Measurements from ENCODE around the gene MAPK7.

The MAPK7 gene

DNA sequence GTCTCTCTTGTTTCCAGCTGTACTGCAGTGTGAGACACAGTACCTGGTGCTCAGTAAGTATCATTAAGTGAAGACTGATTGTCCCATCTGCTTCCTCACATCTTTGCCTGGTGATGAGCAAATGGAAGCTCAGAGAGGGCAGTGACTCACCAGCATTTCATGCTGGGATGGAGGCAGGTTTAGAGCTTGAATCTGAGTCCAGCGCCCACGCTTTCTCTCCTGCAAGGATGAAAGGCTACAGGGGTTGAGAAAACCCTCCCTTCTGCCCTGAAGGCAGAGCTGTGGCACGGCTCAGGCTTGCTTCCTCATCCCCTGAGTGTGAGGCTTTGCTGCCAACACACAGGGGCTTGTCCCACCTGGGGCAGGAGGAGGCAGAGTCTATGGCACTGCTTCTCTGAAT, 31.2 kb downstream of the MAPK7 start:
- no peak for DNase-seq (ENCODE audit: extremely low read depth, insufficient read length)
- Histone ChIP-seq H3K27me3 (replicated peaks; ENCODE audit: control insufficient read depth, insufficient read depth, low read length) (peaks cover 3% of the 10 kb centered on the region; the same call in 1 of the 2 replicates), H3K4me3 (replicated peaks; ENCODE audit: low read depth, low read length) (no peak overlapping the region), H3K36me3 (ENCODE audit: control insufficient read depth, insufficient read depth, low read length) (no peaks in the 10 kb centered on the region)
- TF ChIP-seq, protein P1, sequence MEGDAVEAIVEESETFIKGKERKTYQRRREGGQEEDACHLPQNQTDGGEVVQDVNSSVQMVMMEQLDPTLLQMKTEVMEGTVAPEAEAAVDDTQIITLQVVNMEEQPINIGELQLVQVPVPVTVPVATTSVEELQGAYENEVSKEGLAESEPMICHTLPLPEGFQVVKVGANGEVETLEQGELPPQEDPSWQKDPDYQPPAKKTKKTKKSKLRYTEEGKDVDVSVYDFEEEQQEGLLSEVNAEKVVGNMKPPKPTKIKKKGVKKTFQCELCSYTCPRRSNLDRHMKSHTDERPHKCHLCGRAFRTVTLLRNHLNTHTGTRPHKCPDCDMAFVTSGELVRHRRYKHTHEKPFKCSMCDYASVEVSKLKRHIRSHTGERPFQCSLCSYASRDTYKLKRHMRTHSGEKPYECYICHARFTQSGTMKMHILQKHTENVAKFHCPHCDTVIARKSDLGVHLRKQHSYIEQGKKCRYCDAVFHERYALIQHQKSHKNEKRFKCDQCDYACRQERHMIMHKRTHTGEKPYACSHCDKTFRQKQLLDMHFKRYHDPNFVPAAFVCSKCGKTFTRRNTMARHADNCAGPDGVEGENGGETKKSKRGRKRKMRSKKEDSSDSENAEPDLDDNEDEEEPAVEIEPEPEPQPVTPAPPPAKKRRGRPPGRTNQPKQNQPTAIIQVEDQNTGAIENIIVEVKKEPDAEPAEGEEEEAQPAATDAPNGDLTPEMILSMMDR (IDR thresholded peaks at IDR 0.05; ENCODE audit: insufficient read depth, low read length, poor library complexity, severe bottlenecking) = no peak

DNA sequence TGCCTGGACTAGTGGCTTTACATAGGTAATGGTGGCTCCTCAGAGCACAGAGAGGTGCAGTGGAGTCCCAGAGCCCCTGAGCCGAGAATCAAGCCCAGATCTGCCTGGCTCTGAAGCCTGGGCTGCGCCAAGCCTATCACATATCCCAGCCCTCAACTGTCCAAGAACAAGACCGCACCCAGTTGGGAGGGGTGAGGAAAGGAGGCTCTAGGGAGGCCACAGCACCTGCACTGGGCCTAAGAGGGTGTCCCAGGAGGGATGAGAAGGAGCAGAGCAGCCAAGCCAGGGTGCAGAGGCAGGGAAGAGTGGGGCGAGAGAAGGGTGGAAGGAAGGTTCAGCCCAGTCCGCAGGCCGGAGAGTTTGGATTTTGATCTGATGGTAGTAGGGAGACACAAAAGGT, 31.8 kb downstream of the MAPK7 start:
- Histone ChIP-seq H3K4me3 (replicated peaks; ENCODE audit: low read depth, low read length) (no peak overlapping the region), H3K27me3 (replicated peaks; ENCODE audit: control insufficient read depth, insufficient read depth, low read length) (peaks cover 3% of the 10 kb centered on the region; the same call in 1 of the 2 replicates), H3K36me3 (ENCODE audit: control insufficient read depth, insufficient read depth, low read length) (no peaks in the 10 kb centered on the region)
- DNase-seq (ENCODE audit: extremely low read depth, insufficient read length) = no peak
- TF ChIP-seq, protein P1 (IDR thresholded peaks at IDR 0.05; ENCODE audit: insufficient read depth, low read length, poor library complexity, severe bottlenecking) = no peak

DNA sequence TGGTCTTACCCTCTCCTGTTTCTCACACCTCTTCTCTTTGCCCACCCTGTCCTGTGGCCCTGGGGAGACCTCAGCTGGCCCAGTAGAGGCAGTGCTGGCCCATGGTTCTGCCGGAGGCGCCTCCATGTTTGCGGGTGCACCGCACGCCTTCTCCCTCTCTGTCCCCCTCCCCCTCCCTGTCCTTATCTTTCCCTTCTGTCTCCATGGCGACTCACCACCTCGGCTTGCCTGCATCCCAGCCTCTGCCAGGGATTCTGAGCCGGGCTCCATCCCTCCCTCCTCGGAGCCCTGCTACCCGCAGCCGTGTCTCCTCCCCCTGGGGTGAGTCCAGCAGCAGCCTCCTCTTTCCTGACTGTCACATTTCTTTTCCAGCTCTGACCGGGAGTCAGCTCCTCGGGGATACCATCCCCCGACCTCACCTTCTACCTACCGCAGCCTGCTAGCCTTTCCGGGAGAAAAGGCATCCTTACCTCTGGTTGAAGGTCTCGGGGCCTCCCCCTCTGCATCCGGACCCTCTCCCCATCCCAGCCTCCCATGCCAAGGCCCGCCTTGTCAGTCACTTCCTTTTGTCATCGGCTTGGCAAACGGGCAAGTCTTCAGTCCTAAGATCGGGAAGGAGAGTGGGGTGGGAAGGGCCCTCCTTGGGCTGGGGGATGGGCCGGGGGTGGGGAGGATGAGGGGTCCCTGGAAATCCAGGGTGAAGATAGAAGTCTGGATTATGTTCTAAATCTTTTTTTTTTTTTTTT, 32.8 kb downstream of the MAPK7 start, which contains the start of gene RNF112:
TSS of gene RNF112 (plus strand) at position 358 of the 746 bp plus-strand sequence. CDS start at position 535, 177 bp downstream.
- TF ChIP-seq, protein P1 (IDR thresholded peaks at IDR 0.05; ENCODE audit: insufficient read depth, low read length, poor library complexity, severe bottlenecking) = no peak
- DNase-seq (ENCODE audit: extremely low read depth, insufficient read length) = no peak
- Histone ChIP-seq H3K36me3 (ENCODE audit: control insufficient read depth, insufficient read depth, low read length) (no peaks in the 10 kb centered on the region), H3K27me3 (replicated peaks; ENCODE audit: control insufficient read depth, insufficient read depth, low read length) (peaks cover 3% of the 10 kb centered on the region; the same call in 1 of the 2 replicates), H3K4me3 (replicated peaks; ENCODE audit: low read depth, low read length) (no peak within 1 kb of the TSS)

DNA sequence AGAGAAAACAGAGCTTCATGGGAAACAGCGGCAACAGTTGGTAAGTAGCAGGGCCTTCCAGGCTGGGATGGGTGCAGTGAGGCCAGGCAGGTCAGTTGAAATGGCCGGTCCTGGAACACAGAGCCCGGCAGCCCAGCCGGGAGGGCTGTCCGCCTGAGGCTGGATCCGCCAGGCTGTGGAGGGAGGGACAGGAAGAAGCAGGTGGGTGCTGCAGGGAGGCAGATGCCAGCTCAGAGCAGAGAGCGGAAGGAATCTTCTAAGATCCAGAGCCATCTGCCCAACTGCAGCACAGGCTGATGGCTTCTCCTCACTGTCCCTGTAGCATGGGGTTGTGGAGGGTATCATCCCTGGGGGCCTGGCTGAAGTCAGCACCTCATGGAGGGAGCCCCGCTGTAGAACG, 33.3 kb downstream of the MAPK7 start:
- peaks cover 3% of the 10 kb centered on the region; the same call in 1 of the 2 replicates for H3K27me3 ChIP-seq (replicated peaks; ENCODE audit: control insufficient read depth, insufficient read depth, low read length)
- TF ChIP-seq, protein P1 (IDR thresholded peaks at IDR 0.05; ENCODE audit: insufficient read depth, low read length, poor library complexity, severe bottlenecking) = no peak
- H3K4me3 ChIP-seq (replicated peaks; ENCODE audit: low read depth, low read length) = no peak overlapping the region
- no peak for DNase-seq (ENCODE audit: extremely low read depth, insufficient read length)
- H3K36me3 ChIP-seq (ENCODE audit: control insufficient read depth, insufficient read depth, low read length) = no peaks in the 10 kb centered on the region

DNA sequence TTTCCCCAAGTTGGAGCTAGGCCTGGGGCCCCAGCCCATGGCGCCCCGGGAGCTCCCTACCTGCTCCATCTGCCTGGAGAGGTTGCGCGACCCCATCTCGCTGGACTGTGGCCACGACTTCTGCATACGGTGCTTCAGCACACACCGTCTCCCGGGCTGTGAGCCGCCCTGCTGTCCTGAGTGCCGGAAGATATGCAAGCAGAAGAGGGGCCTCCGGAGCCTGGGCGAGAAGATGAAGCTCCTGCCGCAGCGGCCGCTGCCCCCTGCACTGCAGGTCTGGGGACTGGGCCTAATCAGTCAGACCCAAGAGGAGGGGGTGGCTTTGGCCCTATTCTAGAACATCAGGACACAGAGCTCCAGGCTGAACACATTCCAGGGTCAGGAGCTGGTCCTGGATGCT, 34.2 kb downstream of the MAPK7 start:
- DNase-seq (ENCODE audit: extremely low read depth, insufficient read length) = no peak
- Histone ChIP-seq H3K36me3 (ENCODE audit: control insufficient read depth, insufficient read depth, low read length) (no peaks in the 10 kb centered on the region), H3K27me3 (replicated peaks; ENCODE audit: control insufficient read depth, insufficient read depth, low read length) (peaks cover 3% of the 10 kb centered on the region; the same call in 1 of the 2 replicates), H3K4me3 (replicated peaks; ENCODE audit: low read depth, low read length) (no peak overlapping the region)
- TF ChIP-seq, protein P1 (IDR thresholded peaks at IDR 0.05; ENCODE audit: insufficient read depth, low read length, poor library complexity, severe bottlenecking) = no peak

All from GM06990 (cell line).